ENCODE data around the gene KREMEN2. TPM values are rescaled to one million over a fixed set of nuclear protein-coding genes. Genes with fewer than 3 reads are reported as not detected.

Gene KREMEN2
- total and polyA plus RNA-seq, 2 of the 8 experiments (the other 6 are each of a cell fraction or from before 2014, with no cell fraction given): 6.6 to 7.0 TPM

- no peak within 1 kb of the TSS for H3K23ac ChIP-seq (ENCODE audit: insufficient read length)
- DNase-seq (ENCODE audit: low read depth in 1 of 2, low spot score in 2 of 2) (peak in 1 of 2 experiments; percentile 82), FAIRE-seq (no peak)
- peak within 1 kb of the TSS in 1 of 4 experiments; percentile 9; a peak in 2 of 7 replicates for H3K9ac ChIP-seq (replicated peaks in 1 of 4; ENCODE audit: extremely low read depth in 1 of 4, low read depth in 3 of 4, low read length in 3 of 4)
- H2BK12ac ChIP-seq (ENCODE audit: low read depth, low read length): peak within 1 kb of the TSS; percentile 98
- no peak within 1 kb of the TSS for H4K5ac ChIP-seq (ENCODE audit: insufficient read length, low read depth, low read length)
- peaks cover 11 to 28% of the 10 kb centered on the region in 2 experiments for H3K79me2 ChIP-seq (ENCODE audit: control insufficient read depth in 1 of 2, insufficient read depth in 2 of 2, low read length in 2 of 2)
- peak within 1 kb of the TSS; percentile 98 for H2BK15ac ChIP-seq (ENCODE audit: low read length)
- peak within 1 kb of the TSS; percentile 93 for H4K91ac ChIP-seq (replicated peaks; ENCODE audit: insufficient read length, low read length)
- WGBS, 2 experiments (ENCODE audit: extremely low coverage in 1 of 2, insufficient coverage in 1 of 2, insufficient read length in 1 of 2, insufficient replicate concordance in 2 of 2, low coverage in 1 of 2, low lambda C conversion rate in 2 of 2, missing lambda C conversion rate in 1 of 2): 21% methylated on average over 24 of the region's 27 CpGs; no CpG with 5 or more reads in 1 of the 2 experiments
- H2AK5ac ChIP-seq (ENCODE audit: low read depth, low read length): peak within 1 kb of the TSS; percentile 92; the same call in 1 of the 2 replicates
- ChIA-PET POLR2A (ENCODE audit: partially characterized antibody) (interaction anchor here (0.7 to 35.7 kb wide), 18 partner anchors 4 to 122 kb away, joined by 3 to 1808 read pairs (median 4); partner anchors contain the start of genes BICDL2, CLDN6, CLDN9 and HCFC1R1), CTCF (ENCODE audit: partially characterized antibody) (interaction anchor here (1.0 to 17.3 kb wide), 5 partner anchors 9 to 137 kb away, joined by 3 to 639 read pairs (median 9); partner anchors contain the start of genes BICDL2, CLDN6, HCFC1R1 and THOC6)
- peaks cover 30% of the 10 kb centered on the region for H3K23me2 ChIP-seq (ENCODE audit: low read depth, low read length)
- H3K36me3 ChIP-seq (ENCODE audit: control insufficient read depth in 2 of 4, insufficient read depth in 4 of 4, low read length in 3 of 4): peaks cover 6 to 20% (median 12%) of the 10 kb centered on the region in 4 experiments; a peak in 7 of 8 replicates
- peak within 1 kb of the TSS; percentile 58 for H4K8ac ChIP-seq (ENCODE audit: extremely low read depth, insufficient read depth, low read length)
- H3K27me3 ChIP-seq (replicated peaks in 1 of 4; ENCODE audit: control insufficient read depth in 3 of 4, extremely low read depth in 1 of 4, insufficient read depth in 3 of 4, low read length in 3 of 4): no peaks in the 10 kb centered on the region; a peak in 1 of 7 replicates
- no peaks in the 10 kb centered on the region for H3K9me3 ChIP-seq (ENCODE audit: insufficient read depth in 2 of 2, low read depth in 1 of 2, low read length in 1 of 2)
- H3K56ac ChIP-seq (replicated peaks; ENCODE audit: insufficient read length, low read depth, low read length): no peak within 1 kb of the TSS
- peak within 1 kb of the TSS; percentile 80 for H3K4me2 ChIP-seq (ENCODE audit: insufficient read depth in 1 of 2, low read depth in 2 of 2, low read length in 2 of 2)
- H3K79me1 ChIP-seq (ENCODE audit: low read depth, low read length): peaks cover 11% of the 10 kb centered on the region; the same call in 1 of the 2 replicates
- peaks cover 14 to 63% (median 50%) of the 10 kb centered on the region in 4 experiments for H3K4me1 ChIP-seq (replicated peaks in 1 of 4; ENCODE audit: control insufficient read depth in 3 of 4, insufficient read depth in 4 of 4, low read length in 3 of 4)
- H3K27ac ChIP-seq (ENCODE audit: low read depth, low read length): no peak within 1 kb of the TSS
- peak within 1 kb of the TSS; percentile 77 for H2BK5ac ChIP-seq (ENCODE audit: low read depth, low read length)
- H2AFZ ChIP-seq (ENCODE audit: low read length): no peak within 1 kb of the TSS
- H3K4me3 ChIP-seq (ENCODE audit: extremely low read depth in 1 of 4, insufficient read depth in 2 of 4, low read depth in 3 of 4, low read length in 4 of 4): peak within 1 kb of the TSS; percentile 32 to 58 (median 46)
- H4K20me1 ChIP-seq (replicated peaks in 1 of 2; ENCODE audit: control insufficient read depth in 1 of 2, insufficient read depth in 2 of 2, low read length in 2 of 2): peaks cover 16 to 32% of the 10 kb centered on the region in 2 experiments
- H3K4ac ChIP-seq (replicated peaks; ENCODE audit: insufficient read length, low read depth, low read length): peak within 1 kb of the TSS; percentile 94
- no peak within 1 kb of the TSS for H3K14ac ChIP-seq (ENCODE audit: insufficient read length)
- H2BK120ac ChIP-seq (replicated peaks; ENCODE audit: low read depth, low read length): peak within 1 kb of the TSS; percentile 87
- H2BK20ac ChIP-seq (ENCODE audit: low read length): peak within 1 kb of the TSS; percentile 92
- H3K18ac ChIP-seq (ENCODE audit: extremely low read depth, low read length): peak within 1 kb of the TSS; percentile 98
- no peak for TF ChIP-seq PHF8 (conservative IDR thresholded peaks at IDR 0.05; ENCODE audit: low read depth, low read length)
- no peak for TF ChIP-seq POLR2AphosphoS5 (IDR thresholded peaks at IDR 0.05; ENCODE audit: low read depth, low read length)
- no peak for TF ChIP-seq EGR1 (IDR thresholded peaks at IDR 0.05; ENCODE audit: borderline replicate concordance, low read depth, low read length)
- TF ChIP-seq SIN3A (conservative IDR thresholded peaks at IDR 0.05 in 1 of 2, IDR thresholded peaks at IDR 0.05 in 1 of 2; ENCODE audit: low read depth in 1 of 2, low read length in 2 of 2): 0 out of 4 replicates have a peak, but pooled peaks of 1 of the 2 experiments have one; percentile 62
- no peak for TF ChIP-seq RXRA (IDR thresholded peaks at IDR 0.05; ENCODE audit: insufficient read depth, low read depth, low read length)
- TF ChIP-seq FOSL1 (IDR thresholded peaks at IDR 0.05; ENCODE audit: insufficient read depth, low read depth, low read length): no peak
- peak; percentile 19; the same call in 1 of the 2 replicates for TF ChIP-seq TAF1 (IDR thresholded peaks at IDR 0.05; ENCODE audit: low read depth, low read length)
- no peak for TF ChIP-seq EZH2 (IDR thresholded peaks at IDR 0.05; ENCODE audit: low read depth, low read length, severe bottlenecking)
Measured at GRCh38 chr16:3012828-3013420, 48.8 kb downstream of the KREMEN2 start, which contains the start of gene CLDN9. CLDN9 (plus strand) TSS chr16:3012923; CDS start chr16:3013363, 440 bp downstream.
